ENCODE measurements around the gene CACHD1.

- TF ChIP-seq CTCF (IDR thresholded peaks at IDR 0.05; ENCODE audit: insufficient read depth, low read length, poor library complexity, severe bottlenecking) (no peak), EZH2phosphoT487 (conservative IDR thresholded peaks at IDR 0.05; ENCODE audit: low read length) (no peak)
Measured at GRCh38 chr1:64550946-64551605, 81.1 kb downstream of the CACHD1 start.

Data from SU-DHL-6 (cell line).